Osteoblast (primary cell): ENCODE measurements around the gene OBI1. TPM values are rescaled to one million over a fixed set of nuclear protein-coding genes. Genes with fewer than 3 reads are reported as not detected.

ENCODE experiments used
- DNase-seq: peaks from one replicate; pipeline ENCODE4 v3.0.0; 2011; ENCODE audit warnings: low spot score, mixed read lengths; ENCODE audit not compliant: insufficient read length; ENCODE audit errors: missing footprints
- H2AFZ ChIP-seq: 2 replicates; pipeline ENCODE4 v1.6.0; 2011; ENCODE audit warnings: mild to moderate bottlenecking, low read length
- H3K27ac ChIP-seq: 2 replicates; pipeline ENCODE4 v1.5.1; 2011; ENCODE audit warnings: mild to moderate bottlenecking, low read depth, low read length, moderate library complexity
- H3K27me3 ChIP-seq: 2 replicates; pipeline ENCODE4 v1.6.0; 2012; ENCODE audit warnings: mild to moderate bottlenecking, control low read depth, inconsistent platforms, low read length, moderate library complexity; ENCODE audit not compliant: insufficient read depth
- H3K36me3 ChIP-seq: 2 replicates; pipeline ENCODE4 v1.5.1; 2011; ENCODE audit warnings: mild to moderate bottlenecking, low read length, control low read depth, moderate library complexity; ENCODE audit not compliant: insufficient read depth
- H3K4me1 ChIP-seq: 2 replicates; pipeline ENCODE4 v1.5.1; 2011; ENCODE audit warnings: mild to moderate bottlenecking, low read length, control low read depth, moderate library complexity; ENCODE audit not compliant: insufficient read depth
- H3K4me2 ChIP-seq: 2 replicates; pipeline ENCODE4 v1.6.0; 2011; ENCODE audit warnings: mild to moderate bottlenecking, low read length; ENCODE audit not compliant: insufficient read depth
- H3K4me3 ChIP-seq: fragments of 200-600 bp; sonication (generic); 3 replicates; pipeline ENCODE4 v1.5.1; 2012; ENCODE audit warnings: mild to moderate bottlenecking, low read length, inconsistent platforms; ENCODE audit not compliant: insufficient read depth
- H3K79me2 ChIP-seq: 2 replicates; pipeline ENCODE4 v1.6.0; 2012; ENCODE audit warnings: mild to moderate bottlenecking, low read length, control low read depth, inconsistent platforms; ENCODE audit not compliant: insufficient read depth
- H3K9me3 ChIP-seq: 2 replicates; pipeline ENCODE4 v1.5.1; 2011; ENCODE audit warnings: low read depth, low read length, control low read depth
- H4K20me1 ChIP-seq: 2 replicates; pipeline ENCODE4 v1.6.0; 2012; ENCODE audit warnings: mild to moderate bottlenecking, low read length, control low read depth; ENCODE audit not compliant: insufficient read depth
- CTCF ChIP-seq: IDR thresholded peaks from 2 replicates; pipeline ENCODE4 v1.5.1; 2011; ENCODE audit warnings: mild to moderate bottlenecking, low read depth, low read length, moderate library complexity; ENCODE audit errors: extremely low read depth
- total RNA-seq: library from RNA; depleted of rRNA; stranded (reverse); fragments of >200 nt; gene quantifications from 2 replicates; pipeline ENCODE4 v1.2.3, GENCODE V29; 2012

The OBI1 gene
- total RNA-seq, 1 donor: 12.7 TPM

GRCh38 chr13:78604782-78605611 lies 54.0 kb downstream of the OBI1 start:
- no peaks in the 10 kb centered on the region for H3K9me3 ChIP-seq
- peaks cover 95% of the 10 kb centered on the region for H3K27me3 ChIP-seq
- peaks cover 7% of the 10 kb centered on the region for H3K4me1 ChIP-seq
- peaks cover 6% of the 10 kb centered on the region for H4K20me1 ChIP-seq
- no peak for TF ChIP-seq CTCF
- no peak for DNase-seq
- no peak overlapping the region for H3K4me3 ChIP-seq
- H3K4me2 ChIP-seq: no peak overlapping the region
- H3K27ac ChIP-seq: no peak overlapping the region
- H2AFZ ChIP-seq: no peak overlapping the region
- no peaks in the 10 kb centered on the region for H3K79me2 ChIP-seq
- H3K36me3 ChIP-seq: no peaks in the 10 kb centered on the region

- no peak within 1 kb of the TSS for H2AFZ ChIP-seq
- peak; percentile 86 for DNase-seq
- no peaks in the 10 kb centered on the region for H3K4me1 ChIP-seq
Observed at GRCh38 chr13:78603240-78603957, 55.6 kb downstream of the OBI1 start, which contains the start of gene POU4F1. Gene POU4F1 (minus strand): TSS chr13:78603552. CDS start chr13:78603326, 226 bp downstream.

GRCh38 chr13:78602561-78603239 lies 56.3 kb downstream of the OBI1 start:
- TF ChIP-seq CTCF: no peak
- no peak overlapping the region for H3K27ac ChIP-seq
- no peaks in the 10 kb centered on the region for H4K20me1 ChIP-seq
- peak overlapping the region; percentile 55 for H3K4me2 ChIP-seq
- H3K4me3 ChIP-seq: peak overlapping the region; percentile 22
- H3K79me2 ChIP-seq: no peaks in the 10 kb centered on the region
- peaks cover 95% of the 10 kb centered on the region for H3K27me3 ChIP-seq
- DNase-seq: no peak
- no peaks in the 10 kb centered on the region for H3K9me3 ChIP-seq
- no peak overlapping the region for H2AFZ ChIP-seq
- no peaks in the 10 kb centered on the region for H3K4me1 ChIP-seq
- H3K36me3 ChIP-seq: no peaks in the 10 kb centered on the region

More at GRCh38 chr13:78603240-78603957, 55.6 kb downstream of the OBI1 start, which contains the start of gene POU4F1:
- Histone ChIP-seq H3K36me3 (no peaks in the 10 kb centered on the region), H3K4me2 (peak within 1 kb of the TSS; percentile 55), H4K20me1 (peaks cover 4% of the 10 kb centered on the region), H3K79me2 (no peaks in the 10 kb centered on the region), H3K27ac (no peak within 1 kb of the TSS), H3K9me3 (no peaks in the 10 kb centered on the region), H3K4me3 (peak within 1 kb of the TSS; percentile 22), H3K27me3 (peaks cover 95% of the 10 kb centered on the region)
- TF ChIP-seq CTCF: no peak
